Thymus (tissue), 11 donors: ENCODE measurements around the gene TTYH1. TPM values are rescaled to one million over a fixed set of nuclear protein-coding genes. Genes with fewer than 3 reads are reported as not detected.
"Not testable (repeated sequence)": the region's sequence is repeated elsewhere in the genome, so short reads cannot be mapped to it uniquely, and the experiment has no call there.

Experiments used
- DNase-seq, 9 donors: peaks; one replicate each; pipeline ENCODE4 v3.0.0-alpha.2; 2013; ENCODE audit warnings: low spot score in 9 of 9, low read depth in 6 of 9, missing footprints in 1 of 9
- H3K27ac ChIP-seq, 2 donors: one replicate each; pipeline ENCODE4 v1.5.1; 2013; ENCODE audit warnings: control low read depth in 1 of 2, low read depth in 1 of 2, low read length in 1 of 2, mild to moderate bottlenecking in 1 of 2, moderate library complexity in 1 of 2
- H3K27me3 ChIP-seq, 2 donors: one replicate each; pipeline ENCODE4 v1.5.1; 2013; ENCODE audit warnings: low read length in 1 of 2; ENCODE audit not compliant: control insufficient read depth in 2 of 2, insufficient read depth in 1 of 2
- H3K36me3 ChIP-seq, 2 donors: one replicate each; pipeline ENCODE4 v1.5.1; 2013; ENCODE audit warnings: low read length in 1 of 2, mild to moderate bottlenecking in 1 of 2, moderate library complexity in 1 of 2; ENCODE audit not compliant: control insufficient read depth in 2 of 2, insufficient read depth in 2 of 2
- H3K4me1 ChIP-seq, 2 donors: one replicate each; pipeline ENCODE4 v1.5.1; 2013; ENCODE audit warnings: low read length in 2 of 2; ENCODE audit not compliant: control insufficient read depth in 2 of 2, insufficient read depth in 2 of 2
- H3K4me3 ChIP-seq, 2 donors: one replicate each; pipeline ENCODE4 v1.5.1; 2013; ENCODE audit warnings: low read length in 2 of 2, control low read depth in 1 of 2, mild to moderate bottlenecking in 1 of 2
- H3K9me3 ChIP-seq, 2 donors: one replicate each; pipeline ENCODE4 v1.5.1; 2013; ENCODE audit warnings: low read length in 1 of 2, mild to moderate bottlenecking in 1 of 2; ENCODE audit not compliant: control insufficient read depth in 2 of 2, insufficient read depth in 1 of 2
- WGBS: extraction: QIAGEN DNeasy Blood & Tissue Kit; methylation state at CpG from one replicate; pipeline ENCODE4 v1.1.7; 2013; 5-methylcytosine and 5-hydroxymethylcytosine counted together
- polyA plus RNA-seq: library from polyadenylated mRNA; stranded (reverse); fragments of 200-250 nt; gene quantifications from one replicate; pipeline ENCODE4 v1.2.3, GENCODE V29; 2013
- total RNA-seq: library from RNA; stranded (reverse); fragments of 120-200 nt; gene quantifications from one replicate; pipeline ENCODE4 v1.2.4, GENCODE V29; 2013
- donor health status: healthy.

Gene TTYH1
- total and polyA plus RNA-seq, 2 donors: 0.43 to 0.61 TPM

DNA sequence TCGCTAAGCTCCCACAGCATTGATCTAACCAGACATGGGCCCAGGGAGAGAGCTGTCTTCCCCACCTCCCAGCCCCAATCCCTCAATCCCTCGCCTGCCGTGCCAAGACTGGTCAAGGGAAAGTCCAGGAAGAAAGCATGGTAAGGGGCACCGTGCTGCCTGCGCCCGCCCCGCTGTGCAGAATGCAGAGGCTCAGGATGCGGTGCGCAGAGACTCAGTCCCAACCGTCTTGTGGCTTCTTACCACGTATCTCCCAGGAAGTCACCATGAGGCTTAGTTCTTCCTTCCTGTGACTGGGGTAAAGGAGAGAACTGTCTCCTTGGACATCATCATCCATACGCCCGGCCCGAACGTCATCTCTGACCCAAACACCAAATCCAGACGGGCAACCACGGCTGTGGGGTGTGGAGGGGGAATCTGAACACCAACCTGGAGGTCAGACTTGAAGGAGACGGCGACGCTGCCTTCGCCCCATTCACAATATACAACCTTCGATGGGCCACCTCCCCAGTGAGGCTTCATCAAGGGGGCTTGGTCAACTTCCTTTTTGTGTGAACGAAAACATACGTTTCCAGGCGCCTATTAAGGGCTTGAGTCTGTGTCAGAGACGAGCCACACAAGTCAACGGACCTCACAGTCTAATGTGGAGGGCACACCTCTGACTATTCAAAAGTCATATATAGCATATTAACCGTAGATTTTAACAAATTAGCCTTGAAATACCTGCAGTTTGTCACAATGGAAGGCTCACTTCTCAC is 39.9 kb upstream of the TTYH1 start:
- Histone ChIP-seq H3K4me3 (peak overlapping the region; percentile 54 to 59), H3K27ac (peak overlapping the region; percentile 84 to 88), H3K4me1 (peaks cover 43 to 86% of the 10 kb centered on the region in 2 donors)
- H3K36me3 ChIP-seq, H3K27me3 ChIP-seq, H3K9me3 ChIP-seq: not testable (repeated sequence)
- WGBS: 8% methylated on average over 28 of the region's 28 CpGs
- peak in 2 of 9 donors; percentile 53 to 74 for DNase-seq

DNA sequence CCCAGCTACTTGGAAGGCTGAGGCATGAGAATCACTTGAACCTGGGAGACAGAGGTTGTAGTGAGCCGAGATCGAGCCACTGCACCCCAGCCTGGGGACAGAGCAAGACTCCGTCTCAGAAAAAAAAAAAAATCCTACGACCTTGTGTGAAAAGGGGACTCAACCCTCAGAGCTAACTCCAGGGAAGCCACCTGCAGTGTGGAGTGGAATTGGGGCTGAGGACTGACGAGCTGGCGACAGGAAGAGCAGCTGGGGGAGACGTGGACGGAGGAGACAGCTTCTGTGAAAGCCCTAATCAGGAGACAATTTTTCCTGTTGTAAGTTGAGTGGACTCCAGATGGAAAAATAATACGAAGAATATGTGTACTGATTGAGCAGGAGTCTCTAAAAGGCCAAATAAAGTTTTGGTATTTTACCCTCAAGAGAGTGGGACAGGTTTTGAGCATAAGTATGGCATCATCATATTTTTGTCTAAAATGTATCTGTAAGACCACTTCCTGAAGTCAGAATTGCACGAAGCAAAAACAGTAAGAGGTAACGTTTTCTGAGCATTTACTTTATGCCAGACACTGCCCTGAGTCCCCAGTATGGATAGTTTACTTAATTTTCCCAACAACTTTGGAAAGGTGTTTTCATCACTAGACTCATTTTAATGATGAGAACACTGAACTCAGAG is 38.5 kb upstream of the TTYH1 start:
- no peaks in the 10 kb centered on the region for H3K36me3 ChIP-seq
- no peak overlapping the region for H3K4me3 ChIP-seq
- peak overlapping the region; percentile 44 to 81 for H3K27ac ChIP-seq
- H3K9me3 ChIP-seq: no peaks in the 10 kb centered on the region
- DNase-seq: peak in 1 of 9 donors; percentile 55
- H3K4me1 ChIP-seq: peaks cover 37 to 80% of the 10 kb centered on the region in 2 donors
- 7% methylated on average over 11 of the region's 11 CpGs for WGBS
- no peaks in the 10 kb centered on the region for H3K27me3 ChIP-seq

DNA sequence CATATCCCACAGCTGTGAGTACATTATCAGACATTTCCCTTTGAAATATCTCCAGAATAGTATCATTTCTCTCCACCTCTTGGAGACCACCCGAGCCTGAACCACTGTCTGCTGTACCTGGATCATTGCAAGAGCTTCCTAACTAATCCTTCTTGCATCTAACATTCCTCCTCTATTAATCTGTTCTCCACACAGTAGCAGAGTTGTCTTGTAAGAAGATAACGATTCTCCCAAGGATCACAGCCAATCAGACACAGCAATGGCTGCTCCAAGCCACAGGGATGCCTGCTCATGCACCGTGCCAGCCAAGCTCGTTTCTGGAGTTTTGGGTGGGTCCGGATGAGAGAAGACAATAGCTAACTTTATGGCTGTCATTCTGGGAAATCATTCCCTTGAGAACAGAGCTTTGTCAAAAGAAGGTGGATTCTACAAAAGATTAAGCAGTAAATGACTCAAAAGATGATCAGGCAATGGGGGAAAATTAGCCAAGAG is 36.0 kb upstream of the TTYH1 start:
- no peak overlapping the region for H3K4me3 ChIP-seq
- DNase-seq: no peak
- WGBS: 95% methylated on average over 5 of the region's 5 CpGs
- no peaks in the 10 kb centered on the region for H3K9me3 ChIP-seq
- H3K27me3 ChIP-seq: no peaks in the 10 kb centered on the region
- peak overlapping the region in 1 of 2 donors; percentile 85 for H3K27ac ChIP-seq
- H3K36me3 ChIP-seq: no peaks in the 10 kb centered on the region
- H3K4me1 ChIP-seq: peaks cover 30 to 56% of the 10 kb centered on the region in 2 donors

DNA sequence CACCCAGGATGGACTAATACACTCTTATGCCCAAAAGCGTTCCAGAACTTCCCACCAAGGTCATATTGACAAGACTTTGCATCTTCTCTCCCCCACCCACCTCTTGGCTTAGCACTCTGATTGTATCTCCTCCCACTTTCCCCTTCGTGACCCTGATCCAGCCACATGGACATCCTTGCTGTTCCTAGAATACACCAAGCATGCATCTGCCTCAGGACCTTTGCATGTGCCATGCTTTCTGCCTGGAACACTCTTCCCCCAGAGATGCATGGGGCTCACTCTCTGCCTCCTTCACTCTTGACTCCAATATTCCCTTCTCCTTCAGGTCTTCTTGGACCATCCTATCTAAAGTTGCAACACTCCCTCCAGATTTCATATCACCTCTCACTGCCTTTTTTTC is 34.4 kb upstream of the TTYH1 start:
- Histone ChIP-seq H3K36me3 (no peaks in the 10 kb centered on the region), H3K9me3 (no peaks in the 10 kb centered on the region), H3K4me3 (no peak overlapping the region), H3K27ac (no peak overlapping the region), H3K27me3 (no peaks in the 10 kb centered on the region), H3K4me1 (peaks cover 25 to 45% of the 10 kb centered on the region in 2 donors)
- no peak for DNase-seq
- 99% methylated on average over 2 of the region's 2 CpGs for WGBS

DNA sequence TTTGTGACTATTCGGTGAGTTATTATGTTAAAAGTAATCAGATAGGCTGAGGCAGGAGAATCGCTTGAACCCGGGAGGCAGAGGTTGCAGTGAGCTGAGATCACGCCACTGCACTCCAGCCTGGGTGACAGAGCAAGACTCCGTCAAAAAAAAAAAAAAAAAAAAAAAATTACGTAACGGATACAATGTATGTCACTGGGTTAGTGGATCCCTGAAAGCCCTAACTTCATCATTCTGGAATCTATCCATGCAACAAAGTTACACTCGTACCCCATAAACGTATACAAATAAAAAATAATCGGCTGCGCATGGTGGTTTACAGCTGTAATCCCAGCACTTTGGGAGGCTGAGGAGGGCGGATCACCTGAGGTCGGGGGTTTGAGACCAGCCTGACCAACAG is 33.2 kb upstream of the TTYH1 start:
- H3K4me3 ChIP-seq, DNase-seq, H3K9me3 ChIP-seq, H3K27ac ChIP-seq, H3K27me3 ChIP-seq, H3K36me3 ChIP-seq: not testable (repeated sequence)
- 97% methylated on average over 13 of the region's 13 CpGs for WGBS
- H3K4me1 ChIP-seq: peaks cover 18 to 42% of the 10 kb centered on the region in 2 donors

DNA sequence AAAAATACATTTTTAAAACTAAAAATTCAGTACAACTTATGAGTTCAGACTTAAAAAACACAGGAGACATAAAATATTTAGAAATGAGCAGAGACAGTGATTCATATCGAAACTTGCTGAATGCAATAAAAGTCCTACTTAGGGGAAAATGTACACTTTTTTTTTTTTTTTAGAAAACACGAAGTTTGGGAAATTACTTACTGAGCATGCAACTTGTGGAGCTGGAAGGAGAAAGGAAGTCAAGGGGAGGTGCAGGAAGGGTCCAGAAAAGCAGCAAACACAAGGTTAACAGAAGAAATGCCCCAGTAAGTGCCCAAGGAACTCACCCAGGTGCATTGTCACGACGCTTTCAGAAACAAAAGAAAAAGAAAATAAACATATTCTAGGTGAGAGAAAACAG is 31.9 kb upstream of the TTYH1 start:
- Histone ChIP-seq H3K4me1 (peaks cover 25 to 43% of the 10 kb centered on the region in 2 donors), H3K27ac (no peak overlapping the region), H3K27me3 (no peaks in the 10 kb centered on the region), H3K9me3 (peaks cover 0 to under 1% of the 10 kb centered on the region in 2 donors), H3K36me3 (no peaks in the 10 kb centered on the region), H3K4me3 (no peak overlapping the region)
- 75% methylated on average over 4 of the region's 4 CpGs for WGBS
- DNase-seq: no peak

DNA sequence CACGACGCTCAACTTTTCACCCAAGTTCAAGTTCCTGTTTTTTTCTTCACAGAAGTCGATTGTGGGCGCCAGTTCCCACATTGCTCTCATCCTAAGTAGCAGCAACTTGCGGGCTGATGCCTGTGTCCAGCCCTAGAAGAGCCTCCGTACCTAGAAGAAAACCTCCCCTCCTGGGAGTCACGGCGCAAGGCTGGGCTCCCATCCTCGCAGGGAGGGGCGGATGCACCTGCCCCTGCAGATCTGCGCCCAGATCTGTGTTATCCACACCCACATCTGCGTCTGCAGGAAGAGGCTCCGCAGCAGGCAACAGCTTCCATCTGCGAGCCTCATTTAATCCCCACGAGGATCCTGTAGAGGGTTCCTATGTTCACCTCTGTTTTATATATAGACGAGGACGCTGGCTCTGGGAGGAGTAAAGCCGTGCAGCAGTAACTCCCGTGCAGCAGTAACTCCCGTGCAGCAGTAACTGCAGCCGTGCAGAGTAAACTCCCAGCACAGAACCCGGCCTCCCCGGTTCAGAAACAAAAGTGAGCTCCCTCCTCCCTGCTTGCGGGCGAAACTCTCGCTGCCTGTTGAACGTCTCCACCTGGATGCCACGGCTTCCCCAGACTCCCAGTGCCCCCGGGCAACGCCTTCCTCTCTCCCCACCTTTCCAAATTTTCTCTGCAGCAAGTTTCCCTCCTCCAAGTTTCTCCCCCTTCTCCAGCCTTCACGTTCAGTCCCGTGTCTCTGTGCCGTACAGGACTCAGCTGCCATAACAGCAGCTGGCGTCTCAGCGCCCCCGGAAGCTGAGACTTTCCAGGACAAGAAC is 27.1 kb upstream of the TTYH1 start:
- H3K36me3 ChIP-seq: no peaks in the 10 kb centered on the region
- peak overlapping the region; percentile 94 to 96 for H3K27ac ChIP-seq
- peaks cover 25 to 52% of the 10 kb centered on the region in 2 donors for H3K4me1 ChIP-seq
- peak in 4 of 9 donors; percentile 69 to 89 (median 78) for DNase-seq
- WGBS: under 1% methylated on average over 36 of the region's 36 CpGs
- peaks cover 0 to 5% of the 10 kb centered on the region in 2 donors for H3K9me3 ChIP-seq
- H3K27me3 ChIP-seq: no peaks in the 10 kb centered on the region
- H3K4me3 ChIP-seq: peak overlapping the region; percentile 66 to 79

DNA sequence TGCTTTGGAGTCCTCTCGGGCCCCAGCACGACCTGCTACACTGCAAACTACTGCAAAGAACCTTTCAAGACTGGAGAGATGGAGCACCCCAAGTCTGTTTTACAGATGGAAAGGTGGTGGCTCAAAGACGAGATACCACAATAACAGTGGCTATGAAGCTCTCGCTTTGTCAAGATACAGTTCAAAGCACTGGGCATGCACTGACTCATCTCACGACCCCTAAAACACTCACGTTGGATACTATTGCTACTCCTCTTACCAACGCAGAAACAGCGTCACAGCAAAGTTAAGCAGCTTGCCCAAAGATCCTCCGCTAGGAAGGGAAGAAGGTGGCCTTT is 26.5 kb upstream of the TTYH1 start:
- Histone ChIP-seq H3K27me3 (no peaks in the 10 kb centered on the region), H3K4me3 (peak overlapping the region; percentile 66 to 79), H3K4me1 (peaks cover 25 to 52% of the 10 kb centered on the region in 2 donors), H3K27ac (peak overlapping the region; percentile 94 to 96), H3K9me3 (peaks cover 0 to 5% of the 10 kb centered on the region in 2 donors), H3K36me3 (no peaks in the 10 kb centered on the region)
- WGBS: 12% methylated on average over 9 of the region's 9 CpGs
- DNase-seq: no peak
